ENCODE results near the gene NUDT7. TPM values are rescaled to one million over a fixed set of nuclear protein-coding genes. Genes with fewer than 3 reads are reported as not detected.

The NUDT7 gene
- total and polyA plus RNA-seq, 7 donors, result 5.7 to 19.2 (median 15.0) TPM

- DNase-seq, result no peak
- intact Hi-C loops (cut with DNase I), result no loop called here
Measured at GRCh38 chr16:77711775-77712174, 10.5 kb upstream of the NUDT7 start.

GRCh38 chr16:77715145-77715544, 7.2 kb upstream of the NUDT7 start:
- 86 to 89% methylated on average over 5 of the region's 5 CpGs for WGBS, 2 donors
- Histone ChIP-seq H3K4me3 (no peak overlapping the region), H3K4me1 (no peaks in the 10 kb centered on the region), H3K9me3 (no peaks in the 10 kb centered on the region), H3K27me3 (no peaks in the 10 kb centered on the region), H3K36me3 (no peaks in the 10 kb centered on the region), H3K27ac (no peak overlapping the region)
- intact Hi-C loops (cut with DNase I), result no loop called here
- TF ChIP-seq POLR2AphosphoS5 (IDR thresholded peaks at IDR 0.05) (no peak), EP300 (IDR thresholded peaks at IDR 0.05) (no peak), POLR2A (IDR thresholded peaks at IDR 0.05) (no peak), CTCF (IDR thresholded peaks at IDR 0.05) (no peak)
- DNase-seq, result no peak

More at GRCh38 chr16:77711775-77712174, 10.5 kb upstream of the NUDT7 start:
- 10 to 49% methylated on average over 5 of the region's 5 CpGs for WGBS, 2 donors
- H3K4me1 ChIP-seq, result no peaks in the 10 kb centered on the region
- no peaks in the 10 kb centered on the region for H3K27me3 ChIP-seq
- no peak overlapping the region for H3K27ac ChIP-seq
- TF ChIP-seq POLR2AphosphoS5 (IDR thresholded peaks at IDR 0.05) (no peak), CTCF (IDR thresholded peaks at IDR 0.05) (no peak), EP300 (IDR thresholded peaks at IDR 0.05) (no peak), POLR2A (IDR thresholded peaks at IDR 0.05) (no peak)
- H3K36me3 ChIP-seq, result no peaks in the 10 kb centered on the region
- no peaks in the 10 kb centered on the region for H3K9me3 ChIP-seq
- H3K4me3 ChIP-seq, result no peak overlapping the region

GRCh38 chr16:77721752-77722308, 484 bp upstream of the NUDT7 start:
- Histone ChIP-seq H3K9me3 (no peaks in the 10 kb centered on the region), H3K4me1 (peaks cover 0 to 14% (median 9%) of the 10 kb centered on the region in 4 donors), H3K4me3 (peak overlapping the region in 3 of 4 donors; percentile 62 to 85 (median 84)), H3K36me3 (no peaks in the 10 kb centered on the region), H3K27ac (peak overlapping the region in 3 of 4 donors; percentile 84 to 91 (median 91)), H3K27me3 (no peaks in the 10 kb centered on the region)
- 50 to 51% methylated on average over 12 of the region's 12 CpGs for WGBS, 2 donors
- no peak for DNase-seq
- no peak for TF ChIP-seq CTCF (IDR thresholded peaks at IDR 0.05)
- no peak for TF ChIP-seq EP300 (IDR thresholded peaks at IDR 0.05)
- no peak for TF ChIP-seq POLR2AphosphoS5 (IDR thresholded peaks at IDR 0.05)
- no peak for TF ChIP-seq POLR2A (IDR thresholded peaks at IDR 0.05)
- intact Hi-C loops (cut with DNase I), result loop anchor here (5.0 to 10.0 kb wide), 2 partner anchors 375 to 527 kb away; partner anchors contain the start of genes MON1B, SYCE1L and WWOX

- 1 to 2% methylated on average over 5 of the region's 5 CpGs for WGBS, 2 donors
- DNase-seq, result peak; percentile 65
- no peak for TF ChIP-seq CTCF (IDR thresholded peaks at IDR 0.05)
- no peak for TF ChIP-seq POLR2A (IDR thresholded peaks at IDR 0.05)
- no peak for TF ChIP-seq POLR2AphosphoS5 (IDR thresholded peaks at IDR 0.05)
- TF ChIP-seq EP300 (IDR thresholded peaks at IDR 0.05), result no peak
Measured at GRCh38 chr16:77723108-77723514, 797 bp downstream of the NUDT7 start.

More at GRCh38 chr16:77723108-77723514, 797 bp downstream of the NUDT7 start:
- peaks cover 0 to 14% (median 9%) of the 10 kb centered on the region in 4 donors for H3K4me1 ChIP-seq
- intact Hi-C loops (cut with DNase I), result loop anchor here (5.0 to 10.0 kb wide), 2 partner anchors 374 to 528 kb away; partner anchors contain the start of genes MON1B, SYCE1L and WWOX
- no peaks in the 10 kb centered on the region for H3K9me3 ChIP-seq
- H3K36me3 ChIP-seq, result no peaks in the 10 kb centered on the region
- H3K4me3 ChIP-seq, result peak overlapping the region; percentile 62 to 85 (median 80)
- H3K27ac ChIP-seq, result peak overlapping the region; percentile 84 to 91 (median 88)
- no peaks in the 10 kb centered on the region for H3K27me3 ChIP-seq

Measured in sigmoid colon (tissue), 7 donors.